ENCODE measurements around the gene NEDD4L.

GRCh38 chr18:58065956-58066355 is 21.9 kb downstream of the NEDD4L start:
- TF ChIP-seq SUZ12 (IDR thresholded peaks at IDR 0.05; ENCODE audit: extremely low read depth, insufficient read depth, insufficient read length): no peak
- no peak for TF ChIP-seq YY1 (IDR thresholded peaks at IDR 0.05; ENCODE audit: insufficient read depth, insufficient read length)

Data from NT2/D1 (cell line).